HepG2 (cell line): ENCODE measurements around the gene GNAS. TPM values are rescaled to one million over a fixed set of nuclear protein-coding genes. Genes with fewer than 3 reads are reported as not detected.

Source experiments
- BRCA1 ChIP-seq: sonication (generic); formaldehyde crosslinking; IDR thresholded peaks from 2 replicates; pipeline ENCODE4 v1.4.0; 2020; ENCODE audit warnings: missing genetic modification reagents
- EZH2 ChIP-seq: conservative IDR thresholded peaks from 2 replicates; pipeline ENCODE4 v1.6.1; 2012; ENCODE audit warnings: mild to moderate bottlenecking, low read depth, low read length, moderate library complexity
- GLMP ChIP-seq: sonication (generic); formaldehyde crosslinking; IDR thresholded peaks from 2 replicates; pipeline ENCODE4 v1.9.0; 2021; ENCODE audit warnings: missing genetic modification reagents, mild to moderate bottlenecking, borderline replicate concordance
- HDAC1 ChIP-seq: sonication (generic); formaldehyde crosslinking; IDR thresholded peaks from 2 replicates; pipeline ENCODE4 v1.5.1; 2020; ENCODE audit warnings: mild to moderate bottlenecking, missing genetic modification reagents
- HES4 ChIP-seq: sonication (generic); formaldehyde crosslinking; IDR thresholded peaks from 2 replicates; pipeline ENCODE4 v1.9.0; 2021; ENCODE audit warnings: mild to moderate bottlenecking, missing genetic modification reagents, borderline replicate concordance
- HNRNPK ChIP-seq: fragments of 200-400 bp; formaldehyde crosslinking; IDR thresholded peaks from 2 replicates; pipeline ENCODE4 v1.6.1; 2018; ENCODE audit warnings: low read length, low read depth, moderate library complexity, mild to moderate bottlenecking; ENCODE audit not compliant: poor library complexity, severe bottlenecking
- KAT7 ChIP-seq: IDR thresholded peaks from 2 replicates; pipeline ENCODE4 v1.6.1; 2018; ENCODE audit warnings: borderline replicate concordance, missing compliant biosample characterization
- KLF15 ChIP-seq: sonication (generic); formaldehyde crosslinking; IDR thresholded peaks from 2 replicates; pipeline ENCODE4 v1.8.1; 2023; ENCODE audit warnings: borderline replicate concordance, mild to moderate bottlenecking, inconsistent platforms, missing genetic modification reagents, mixed read lengths
- MEIS2 ChIP-seq: sonication (generic); formaldehyde crosslinking; IDR thresholded peaks from 2 replicates; pipeline ENCODE4 v1.9.0; 2021; ENCODE audit warnings: mild to moderate bottlenecking, missing genetic modification reagents
- MXD4 ChIP-seq: IDR thresholded peaks from 2 replicates; pipeline ENCODE4 v1.6.1; 2016; ENCODE audit warnings: mild to moderate bottlenecking, missing biosample characterization, missing genetic modification reagents
- NFYC ChIP-seq: IDR thresholded peaks from 2 replicates; pipeline ENCODE4 v1.6.1; 2016; ENCODE audit warnings: missing genetic modification reagents, missing compliant biosample characterization
- NONO ChIP-seq, 2 experiments: fragments of 450-650 bp in 1 of 2; sonication (generic) in 1 of 2; formaldehyde crosslinking in 1 of 2; IDR thresholded peaks in 1 of 2; conservative IDR thresholded peaks in 1 of 2; 2 replicates each; pipeline versions ENCODE4 v1.6.1 to v1.8.0; 2017 to 2022; ENCODE audit warnings: mild to moderate bottlenecking in 1 of 2, missing genetic modification reagents in 1 of 2, moderate library complexity in 1 of 2
- PRDM10 ChIP-seq: sonication (generic); formaldehyde crosslinking; IDR thresholded peaks from 2 replicates; pipeline ENCODE4 v1.4.0; 2020; ENCODE audit warnings: low read depth, missing genetic modification reagents
- PREB ChIP-seq: sonication (generic); formaldehyde crosslinking; IDR thresholded peaks from 2 replicates; pipeline ENCODE4 v1.4.0; 2020; ENCODE audit warnings: missing genetic modification reagents
- SPEN ChIP-seq: sonication (generic); formaldehyde crosslinking; IDR thresholded peaks from 2 replicates; pipeline ENCODE4 v1.5.1; 2020; ENCODE audit warnings: low read depth, mild to moderate bottlenecking, missing genetic modification reagents
- ZNF839 ChIP-seq: sonication (generic); formaldehyde crosslinking; IDR thresholded peaks from 2 replicates; pipeline ENCODE4 v1.4.0; 2020; ENCODE audit warnings: missing genetic modification reagents, mild to moderate bottlenecking, borderline replicate concordance
- polyA plus RNA-seq, 8 experiments: library from polyadenylated mRNA; depleted of rRNA in 3 of 8; stranded (reverse) in 7 of 8; unstranded in 1 of 8; fragments of >200 nt; fragmentation: Illumina TruSeq in 4 of 8; extraction: Trizol in 4 of 8; gene quantifications; 2 replicates each; pipeline versions ENCODE4 v1.2.1 to v1.2.3, GENCODE V29; 2011 to 2016; ENCODE audit warnings: low read depth in 4 of 8, missing spikeins in 1 of 8, mixed read lengths in 1 of 8; ENCODE audit not compliant: insufficient read depth in 1 of 8
- total RNA-seq, 5 experiments: library from RNA; depleted of rRNA; stranded (reverse); fragments of >200 nt; fragmentation: Illumina TruSeq; extraction: Trizol; gene quantifications; 2 replicates each; pipeline ENCODE4 v1.2.3, GENCODE V29; 2016; ENCODE audit warnings: low read depth in 1 of 5
- TF ChIP-seq, protein P1 (sequence below): sonication (generic); formaldehyde crosslinking; IDR thresholded peaks from 2 replicates; pipeline ENCODE4 v1.5.1; 2020; ENCODE audit warnings: mild to moderate bottlenecking, missing genetic modification reagents
- TF ChIP-seq, protein P2 (sequence below): sonication (generic); formaldehyde crosslinking; IDR thresholded peaks from 2 replicates; pipeline ENCODE4 v1.5.0; 2020; ENCODE audit warnings: missing genetic modification reagents

Gene GNAS
- total and polyA plus RNA-seq, 2 of the 13 experiments (the other 11 are each of a cell fraction or from before 2014, with no cell fraction given), result 407 to 1,008 TPM

DNA sequence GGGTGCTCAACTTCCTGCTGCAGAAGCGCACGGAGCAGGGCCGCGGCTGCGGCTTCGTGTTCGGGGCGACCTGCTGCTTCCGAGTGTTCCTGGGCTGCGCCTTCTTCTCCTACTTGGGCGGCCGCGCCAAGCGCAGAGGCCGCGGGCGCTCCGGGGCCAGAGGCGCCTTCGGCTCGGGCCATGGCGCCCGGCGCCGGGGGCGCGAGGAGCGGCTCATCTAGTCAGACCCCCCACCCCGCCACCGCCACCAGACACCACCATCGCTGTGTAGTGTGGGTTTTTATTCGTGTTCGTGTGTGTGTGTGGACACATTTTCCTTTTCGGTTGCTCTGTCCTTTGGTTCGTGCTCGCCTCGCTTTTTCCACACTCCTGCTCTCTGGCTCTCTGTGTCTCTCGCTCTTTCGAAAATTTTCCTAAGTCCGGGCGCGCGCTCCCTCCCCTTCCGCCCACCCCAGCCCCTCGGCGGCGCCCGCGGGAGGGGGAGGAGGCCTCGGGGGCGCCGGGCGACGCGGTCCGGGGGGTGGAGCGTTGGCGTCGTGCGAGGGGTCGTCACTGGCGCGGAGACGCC, 38.1 kb downstream of the GNAS start (continued):
- TF ChIP-seq, protein P1, sequence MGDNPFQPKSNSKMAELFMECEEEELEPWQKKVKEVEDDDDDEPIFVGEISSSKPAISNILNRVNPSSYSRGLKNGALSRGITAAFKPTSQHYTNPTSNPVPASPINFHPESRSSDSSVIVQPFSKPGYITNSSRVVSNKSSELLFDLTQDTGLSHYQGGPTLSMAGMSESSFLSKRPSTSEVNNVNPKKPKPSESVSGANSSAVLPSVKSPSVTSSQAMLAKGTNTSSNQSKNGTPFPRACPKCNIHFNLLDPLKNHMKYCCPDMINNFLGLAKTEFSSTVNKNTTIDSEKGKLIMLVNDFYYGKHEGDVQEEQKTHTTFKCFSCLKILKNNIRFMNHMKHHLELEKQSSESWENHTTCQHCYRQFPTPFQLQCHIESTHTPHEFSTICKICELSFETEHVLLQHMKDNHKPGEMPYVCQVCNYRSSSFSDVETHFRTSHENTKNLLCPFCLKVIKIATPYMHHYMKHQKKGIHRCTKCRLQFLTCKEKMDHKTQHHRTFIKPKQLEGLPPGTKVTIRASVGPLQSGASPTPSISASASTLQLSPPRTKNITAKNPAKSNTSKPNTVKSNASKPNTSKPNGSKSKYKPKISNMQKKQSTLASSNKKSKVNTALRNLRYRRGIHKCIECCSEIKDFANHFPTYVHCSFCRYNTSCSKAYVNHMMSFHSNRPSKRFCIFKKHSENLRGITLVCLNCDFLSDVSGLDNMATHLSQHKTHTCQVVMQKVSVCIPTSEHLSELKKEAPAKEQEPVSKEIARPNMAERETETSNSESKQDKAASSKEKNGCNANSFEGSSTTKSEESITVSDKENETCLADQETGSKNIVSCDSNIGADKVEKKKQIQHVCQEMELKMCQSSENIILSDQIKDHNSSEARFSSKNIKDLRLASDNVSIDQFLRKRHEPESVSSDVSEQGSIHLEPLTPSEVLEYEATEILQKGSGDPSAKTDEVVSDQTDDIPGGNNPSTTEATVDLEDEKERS (CRISPR knock-in tag), result peak; percentile 47; the same call in 1 of the 2 replicates
- TF ChIP-seq NFYC (CRISPR knock-in tag) (peak; percentile 31; the same call in 1 of the 2 replicates), PREB (CRISPR knock-in tag) (0 out of 2 replicates have a peak, but pooled peaks have one; percentile 89), EZH2 (no peak), BRCA1 (CRISPR knock-in tag) (no peak), HES4 (peak; percentile 81; the same call in 1 of the 2 replicates), KLF15 (CRISPR knock-in tag) (0 out of 2 replicates have a peak, but pooled peaks have one; percentile 21), ZNF839 (CRISPR knock-in tag) (no peak), SPEN (CRISPR knock-in tag) (no peak), HNRNPK (peak; percentile 80), MEIS2 (peak; percentile 31; the same call in 1 of the 2 replicates), KAT7 (CRISPR knock-in tag) (0 out of 2 replicates have a peak, but pooled peaks have one; percentile 47), HDAC1 (CRISPR knock-in tag) (peak; percentile 57; the same call in 1 of the 2 replicates), NONO (IDR thresholded peaks at IDR 0.05) (no peak), NONO (CRISPR knock-in tag; conservative IDR thresholded peaks at IDR 0.05) (peak; percentile 58), MXD4 (0 out of 2 replicates have a peak, but pooled peaks have one; percentile 40), PRDM10 (peak; percentile 29; the same call in 1 of the 2 replicates), GLMP (CRISPR knock-in tag) (no peak)
- TF ChIP-seq, protein P2, sequence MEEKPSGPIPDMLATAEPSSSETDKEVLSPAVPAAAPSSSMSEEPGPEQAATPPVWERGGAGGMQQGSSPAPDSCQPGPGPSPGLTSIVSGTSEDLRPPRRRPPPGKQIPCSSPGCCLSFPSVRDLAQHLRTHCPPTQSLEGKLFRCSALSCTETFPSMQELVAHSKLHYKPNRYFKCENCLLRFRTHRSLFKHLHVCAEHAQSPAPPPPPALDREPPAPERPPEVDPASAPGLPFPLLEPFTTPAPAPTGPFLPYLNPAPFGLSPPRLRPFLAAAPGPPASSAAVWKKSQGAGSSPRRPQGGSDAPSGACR (CRISPR knock-in tag), result peak; percentile 49; the same call in 1 of the 2 replicates
